Panc1 (cell line): ENCODE data around the gene LASP1. TPM values are rescaled to one million over a fixed set of nuclear protein-coding genes. Genes with fewer than 3 reads are reported as not detected.
A peak's percentile ranks its signal among the peaks of the same experiment; 100 is the strongest.

Source experiments
- ATAC-seq: fragments of 200-7000 bp; cut with Tn5 transposase; 2 replicates; pipeline ENCODE4 v1.9.1; 2020; ENCODE audit warnings: mild to moderate bottlenecking, moderate library complexity
- BruUV-seq: library from RNA; stranded (reverse); fragments of 400-500 nt; replicated peaks from 2 replicates; lab custom pipeline; 2021; lab: Mats Ljungman, UMichigan
- CTCF ChIA-PET: fragments of 300-600 bp; sonication (Branson Sonifier 250); formaldehyde crosslinking; loops from one replicate; lab custom pipeline; 2022; ENCODE audit warnings: antibody characterized with exemption; lab: Charles Lee
- POLR2A ChIA-PET: fragments of 300-600 bp; sonication (Branson Sonifier 250); formaldehyde crosslinking; loops from one replicate; lab custom pipeline; 2022; ENCODE audit warnings: antibody characterized with exemption; lab: Charles Lee
- DNase-seq: peaks from one replicate; pipeline ENCODE4 v3.0.0-alpha.2; 2010; ENCODE audit warnings: low read depth, low spot score
- H3K27ac ChIP-seq: 2 replicates; pipeline ENCODE4 v1.5.1; 2011; ENCODE audit warnings: mild to moderate bottlenecking, low read length, inconsistent platforms
- H3K27me3 ChIP-seq: fragments of 200-500 bp; sonication (Bioruptor generic); 2 replicates; pipeline ENCODE4 v1.6.0; 2014; ENCODE audit warnings: low read length, inconsistent platforms; ENCODE audit not compliant: control insufficient read depth, insufficient read depth
- H3K36me3 ChIP-seq: fragments of 200-500 bp; sonication (Bioruptor generic); 2 replicates; pipeline ENCODE4 v1.5.1; 2014; ENCODE audit warnings: inconsistent platforms, mild to moderate bottlenecking, low read length, moderate library complexity; ENCODE audit not compliant: control insufficient read depth, insufficient read depth
- H3K4me1 ChIP-seq: 2 replicates; pipeline ENCODE4 v1.5.1; 2011; ENCODE audit warnings: inconsistent platforms, mild to moderate bottlenecking, low read length, moderate library complexity; ENCODE audit not compliant: control insufficient read depth, insufficient read depth
- H3K4me3 ChIP-seq, 2 experiments: 2 replicates each; pipeline ENCODE4 v1.5.1; 2011 to 2012; ENCODE audit warnings: low read depth in 2 of 2, low read length in 2 of 2, mild to moderate bottlenecking in 2 of 2, inconsistent platforms in 1 of 2, moderate library complexity in 1 of 2
- H3K9me3 ChIP-seq: fragments of 200-500 bp; sonication (Bioruptor generic); 2 replicates; pipeline ENCODE4 v1.5.1; 2014; ENCODE audit warnings: low read depth, mild to moderate bottlenecking, inconsistent platforms, low read length, moderate library complexity; ENCODE audit not compliant: control insufficient read depth, insufficient read depth
- CTCF ChIP-seq: fragments of 450-650 bp; IDR thresholded peaks from 2 replicates; pipeline ENCODE4 v1.5.1; 2017; ENCODE audit warnings: mild to moderate bottlenecking
- POLR2AphosphoS5 ChIP-seq: IDR thresholded peaks from 2 replicates; pipeline ENCODE4 v1.6.1; 2012; ENCODE audit warnings: mild to moderate bottlenecking, low read depth, low read length, moderate library complexity
- SIN3A ChIP-seq: IDR thresholded peaks from 2 replicates; pipeline ENCODE4 v1.6.1; 2012; ENCODE audit warnings: low read depth, mild to moderate bottlenecking, low read length, moderate library complexity, borderline replicate concordance; ENCODE audit not compliant: insufficient read depth
- TCF7L2 ChIP-seq: IDR thresholded peaks from 2 replicates; pipeline ENCODE4 v1.6.1; 2011; ENCODE audit warnings: mild to moderate bottlenecking, low read depth, low read length, inconsistent platforms
- in situ Hi-C: cut with HindIII; loops from 2 replicates; pipeline ENCODE4 v1.10.0; 2016; ENCODE audit warnings: low sequenced_read_pairs, low pct_unique_long_range_greater_than_20kb
- intact Hi-C: fragments of 100-400 bp; cut with micrococcal nuclease; formaldehyde crosslinking; loops from one replicate; pipeline ENCODE4 v1.10.0; 2022; ENCODE audit not compliant: unreplicated experiment
- total RNA-seq: library from RNA; stranded (reverse); gene quantifications from one replicate; pipeline ENCODE4 v1.2.1, GENCODE V29; 2021; ENCODE audit not compliant: unreplicated experiment
- TF ChIP-seq, protein P1 (sequence below), 2 experiments: IDR thresholded peaks; 2 replicates each; pipeline ENCODE4 v1.6.1; 2011 to 2012; ENCODE audit warnings: low read depth in 2 of 2, control low read depth in 1 of 2, low read length in 1 of 2, mild to moderate bottlenecking in 1 of 2, moderate library complexity in 1 of 2; ENCODE audit not compliant: insufficient read depth in 1 of 2

The LASP1 gene
- total RNA-seq, 1 experiment from 2014 or later, result 112 TPM

GRCh38 chr17:38912221-38912813 lies 42.5 kb downstream of the LASP1 start:
- in situ Hi-C loops, result no loop called here
- H3K4me1 ChIP-seq, result no peaks in the 10 kb centered on the region
- no peak for TF ChIP-seq TCF7L2
- TF ChIP-seq CTCF, result no peak
- no peak for TF ChIP-seq POLR2AphosphoS5
- TF ChIP-seq, protein P1, sequence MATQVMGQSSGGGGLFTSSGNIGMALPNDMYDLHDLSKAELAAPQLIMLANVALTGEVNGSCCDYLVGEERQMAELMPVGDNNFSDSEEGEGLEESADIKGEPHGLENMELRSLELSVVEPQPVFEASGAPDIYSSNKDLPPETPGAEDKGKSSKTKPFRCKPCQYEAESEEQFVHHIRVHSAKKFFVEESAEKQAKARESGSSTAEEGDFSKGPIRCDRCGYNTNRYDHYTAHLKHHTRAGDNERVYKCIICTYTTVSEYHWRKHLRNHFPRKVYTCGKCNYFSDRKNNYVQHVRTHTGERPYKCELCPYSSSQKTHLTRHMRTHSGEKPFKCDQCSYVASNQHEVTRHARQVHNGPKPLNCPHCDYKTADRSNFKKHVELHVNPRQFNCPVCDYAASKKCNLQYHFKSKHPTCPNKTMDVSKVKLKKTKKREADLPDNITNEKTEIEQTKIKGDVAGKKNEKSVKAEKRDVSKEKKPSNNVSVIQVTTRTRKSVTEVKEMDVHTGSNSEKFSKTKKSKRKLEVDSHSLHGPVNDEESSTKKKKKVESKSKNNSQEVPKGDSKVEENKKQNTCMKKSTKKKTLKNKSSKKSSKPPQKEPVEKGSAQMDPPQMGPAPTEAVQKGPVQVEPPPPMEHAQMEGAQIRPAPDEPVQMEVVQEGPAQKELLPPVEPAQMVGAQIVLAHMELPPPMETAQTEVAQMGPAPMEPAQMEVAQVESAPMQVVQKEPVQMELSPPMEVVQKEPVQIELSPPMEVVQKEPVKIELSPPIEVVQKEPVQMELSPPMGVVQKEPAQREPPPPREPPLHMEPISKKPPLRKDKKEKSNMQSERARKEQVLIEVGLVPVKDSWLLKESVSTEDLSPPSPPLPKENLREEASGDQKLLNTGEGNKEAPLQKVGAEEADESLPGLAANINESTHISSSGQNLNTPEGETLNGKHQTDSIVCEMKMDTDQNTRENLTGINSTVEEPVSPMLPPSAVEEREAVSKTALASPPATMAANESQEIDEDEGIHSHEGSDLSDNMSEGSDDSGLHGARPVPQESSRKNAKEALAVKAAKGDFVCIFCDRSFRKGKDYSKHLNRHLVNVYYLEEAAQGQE (IDR thresholded peaks at IDR 0.05; ENCODE audit: insufficient read depth in 1 of 2, low read depth in 2 of 2, low read length in 1 of 2), result no peak
- H3K4me3 ChIP-seq, result no peak overlapping the region
- no peaks in the 10 kb centered on the region for H3K27me3 ChIP-seq
- no peak for DNase-seq
- ATAC-seq, result 0 out of 2 replicates have a peak, but pooled peaks have one; percentile 20
- CTCF ChIA-PET, result interaction anchor here (0.6 kb wide), 1 partner anchor 258 kb away, joined by 4 read pairs; no protein-coding TSS in a partner anchor
- POLR2A ChIA-PET, result no interaction called here
- no peaks in the 10 kb centered on the region for H3K9me3 ChIP-seq
- BruUV-seq, result no TSS peak
- H3K27ac ChIP-seq, result no peak overlapping the region
- intact Hi-C loops, result no loop called here
- no peaks in the 10 kb centered on the region for H3K36me3 ChIP-seq

DNA sequence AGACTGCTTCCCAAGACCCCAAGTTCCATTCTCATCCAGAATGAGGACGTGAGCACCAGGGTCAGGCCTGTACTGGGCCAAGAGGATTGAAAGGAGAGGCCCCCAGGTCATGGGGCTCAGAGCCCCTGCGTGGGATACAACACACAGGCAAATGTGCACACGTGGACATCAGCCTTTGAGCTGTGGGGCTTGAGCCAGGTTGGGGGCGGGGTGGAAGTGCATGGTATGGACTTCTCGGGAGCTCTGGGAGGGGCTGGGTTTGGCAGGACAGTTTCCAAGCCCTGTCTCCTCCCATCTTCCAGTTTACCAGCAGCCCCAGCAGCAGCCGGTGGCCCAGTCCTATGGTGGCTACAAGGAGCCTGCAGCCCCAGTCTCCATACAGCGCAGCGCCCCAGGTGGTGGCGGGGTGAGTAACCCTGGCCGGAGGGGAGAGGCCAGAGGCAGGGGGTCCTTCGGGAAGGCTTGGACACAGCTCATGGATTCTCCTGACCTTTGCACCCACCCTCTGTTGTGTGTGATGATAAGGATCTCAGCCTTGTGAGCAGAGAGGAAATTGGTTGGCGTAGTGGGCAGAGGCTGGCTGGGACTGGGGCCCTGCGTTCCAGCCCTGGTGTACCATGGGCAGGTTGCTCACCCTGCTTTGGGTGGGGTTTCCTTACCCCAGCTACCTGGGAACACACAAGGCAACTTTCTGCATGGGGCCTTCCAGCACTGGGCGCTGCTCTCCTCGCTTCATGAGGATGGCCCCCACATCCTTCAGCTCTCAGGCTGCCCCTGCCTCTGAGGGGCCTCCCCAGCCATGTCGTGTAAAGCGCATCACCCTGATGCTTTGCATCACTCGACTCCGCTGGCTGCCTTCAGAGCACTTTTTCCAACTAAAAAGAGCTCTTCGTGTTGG lies 45.1 kb downstream of the LASP1 start:
- Histone ChIP-seq H3K9me3 (no peaks in the 10 kb centered on the region), H3K36me3 (no peaks in the 10 kb centered on the region), H3K4me1 (no peaks in the 10 kb centered on the region), H3K27ac (no peak overlapping the region), H3K4me3 (no peak overlapping the region), H3K27me3 (no peaks in the 10 kb centered on the region)
- in situ Hi-C loops, result no loop called here
- DNase-seq (no peak), ATAC-seq (peak; percentile 32; the same call in 1 of the 2 replicates)
- intact Hi-C loops, result no loop called here
- no TSS peak for BruUV-seq
- TF ChIP-seq, protein P1 (IDR thresholded peaks at IDR 0.05; ENCODE audit: insufficient read depth in 1 of 2, low read depth in 2 of 2, low read length in 1 of 2), result no peak
- no peak for TF ChIP-seq CTCF
- no peak for TF ChIP-seq TCF7L2
- no peak for TF ChIP-seq SIN3A
- TF ChIP-seq POLR2AphosphoS5, result no peak
- POLR2A ChIA-PET, result no interaction called here
- CTCF ChIA-PET, result no interaction called here
